Endothelial cell (in vitro differentiated cells): ENCODE measurements around the gene NTN5. TPM values are rescaled to one million over a fixed set of nuclear protein-coding genes. Genes with fewer than 3 reads are reported as not detected.
A peak's percentile ranks its signal among the peaks of the same experiment; 100 is the strongest.

Experiments
- DNase-seq: peaks from one replicate; pipeline ENCODE4 v3.0.0; 2021; ENCODE audit warnings: low spot score
- H3K27ac Mint-ChIP-seq: one replicate; pipeline ENCODE4 v1.8.0; 2021; ENCODE audit warnings: mixed read lengths, inconsistent platforms; ENCODE audit not compliant: unreplicated experiment
- H3K27me3 Mint-ChIP-seq: one replicate; pipeline ENCODE4 v1.8.0; 2021; ENCODE audit warnings: mild to moderate bottlenecking, moderate library complexity, mixed read lengths, inconsistent platforms; ENCODE audit not compliant: unreplicated experiment
- H3K36me3 Mint-ChIP-seq: one replicate; pipeline ENCODE4 v1.8.0; 2021; ENCODE audit warnings: mild to moderate bottlenecking, low read depth, mixed read lengths, inconsistent platforms; ENCODE audit not compliant: unreplicated experiment
- H3K4me1 Mint-ChIP-seq: one replicate; pipeline ENCODE4 v1.8.0; 2021; ENCODE audit warnings: mild to moderate bottlenecking, mixed read lengths, inconsistent platforms; ENCODE audit not compliant: unreplicated experiment
- H3K4me3 Mint-ChIP-seq: one replicate; pipeline ENCODE4 v1.8.0; 2021; ENCODE audit warnings: mild to moderate bottlenecking, mixed read lengths, inconsistent platforms; ENCODE audit not compliant: unreplicated experiment
- H3K9me3 Mint-ChIP-seq: one replicate; pipeline ENCODE4 v1.8.0; 2021; ENCODE audit warnings: mixed read lengths, inconsistent platforms; ENCODE audit not compliant: unreplicated experiment
- CTCF ChIP-seq: fragments of 200-600 bp; sonication (generic); IDR thresholded peaks from one replicate; pipeline ENCODE4 v1.5.0; 2021; ENCODE audit warnings: antibody characterized with exemption; ENCODE audit not compliant: unreplicated experiment
- total RNA-seq: library from RNA; stranded (reverse); fragmentation: NEBNext Ultra II Directional; extraction: Animal tissue kit (Norgen Biotek cat#: 25700); gene quantifications from one replicate; pipeline ENCODE4 v1.2.1, GENCODE V29; 2021; ENCODE audit not compliant: unreplicated experiment

NTN5 gene
- total RNA-seq, 1 donor from 2014 or later: 0.21 TPM

- peaks cover 12% of the 10 kb centered on the region for H3K4me1 Mint-ChIP-seq
- peaks cover 9% of the 10 kb centered on the region for H3K36me3 Mint-ChIP-seq
- no peaks in the 10 kb centered on the region for H3K9me3 Mint-ChIP-seq
- H3K27ac Mint-ChIP-seq: peak overlapping the region; percentile 67
- H3K4me3 Mint-ChIP-seq: peak overlapping the region; percentile 88
- no peak for DNase-seq
- peaks cover 20% of the 10 kb centered on the region for H3K27me3 Mint-ChIP-seq
- TF ChIP-seq CTCF: no peak
These were observed 42.2 kb upstream of the NTN5 start for GRCh38 chr19:48714759-48715675.

- peaks cover 9% of the 10 kb centered on the region for H3K36me3 Mint-ChIP-seq
- peaks cover 20% of the 10 kb centered on the region for H3K27me3 Mint-ChIP-seq
- H3K9me3 Mint-ChIP-seq: no peaks in the 10 kb centered on the region
- H3K27ac Mint-ChIP-seq: peak overlapping the region; percentile 67
- peak; percentile 98 for DNase-seq
- peaks cover 12% of the 10 kb centered on the region for H3K4me1 Mint-ChIP-seq
- peak overlapping the region; percentile 88 for H3K4me3 Mint-ChIP-seq
- TF ChIP-seq CTCF: no peak
These were observed 41.3 kb upstream of the NTN5 start for GRCh38 chr19:48713864-48714755.

GRCh38 chr19:48713041-48713863, 40.4 kb upstream of the NTN5 start:
- DNase-seq: peak; percentile 34
- TF ChIP-seq CTCF: no peak
- Mint-ChIP-seq H3K9me3 (no peaks in the 10 kb centered on the region), H3K4me1 (peaks cover 9% of the 10 kb centered on the region), H3K36me3 (peaks cover 4% of the 10 kb centered on the region), H3K27me3 (peaks cover 16% of the 10 kb centered on the region), H3K27ac (no peak overlapping the region), H3K4me3 (peak overlapping the region; percentile 86)

- Mint-ChIP-seq H3K4me1 (peaks cover 4% of the 10 kb centered on the region), H3K4me3 (no peak overlapping the region), H3K27ac (no peak overlapping the region), H3K36me3 (no peaks in the 10 kb centered on the region), H3K27me3 (peaks cover 14% of the 10 kb centered on the region), H3K9me3 (no peaks in the 10 kb centered on the region)
- TF ChIP-seq CTCF: no peak
- DNase-seq: no peak
These were observed 38.4 kb upstream of the NTN5 start for GRCh38 chr19:48711106-48711662.
